GM12878 (cell line): Measurements from ENCODE around the gene MYH9. TPM values are rescaled to one million over a fixed set of nuclear protein-coding genes. Genes with fewer than 3 reads are reported as not detected.

ENCODE experiments used
- BCL11A ChIP-seq: IDR thresholded peaks from 2 replicates; pipeline ENCODE4 v1.6.1; 2011; ENCODE audit warnings: low read depth, low read length
- DPF2 ChIP-seq: fragments of 450-650 bp; IDR thresholded peaks from 2 replicates; pipeline ENCODE4 v1.6.1; 2017; ENCODE audit warnings: mild to moderate bottlenecking
- E2F8 ChIP-seq: fragments of 450-650 bp; IDR thresholded peaks from 2 replicates; pipeline ENCODE4 v1.6.1; 2018; ENCODE audit warnings: mild to moderate bottlenecking, low read depth, moderate library complexity; ENCODE audit not compliant: partially characterized antibody
- ESRRA ChIP-seq: IDR thresholded peaks from 2 replicates; pipeline ENCODE4 v1.6.1; 2012; ENCODE audit warnings: mild to moderate bottlenecking, low read length, improper control_type of control experiment
- FOXK2 ChIP-seq: fragments of 450-650 bp; IDR thresholded peaks from 2 replicates; pipeline ENCODE4 v1.6.1; 2017; ENCODE audit warnings: mild to moderate bottlenecking, moderate library complexity
- GABPA ChIP-seq: IDR thresholded peaks from 2 replicates; pipeline ENCODE4 v1.6.1; 2014; ENCODE audit warnings: antibody characterized with exemption, low read depth, mild to moderate bottlenecking, inconsistent platforms
- HCFC1 ChIP-seq: fragments of 150-350 bp; IDR thresholded peaks from 2 replicates; pipeline ENCODE4 v1.6.1; 2014; ENCODE audit warnings: low read length
- JUND ChIP-seq: IDR thresholded peaks from 2 replicates; pipeline ENCODE4 v1.6.1; 2012; ENCODE audit warnings: low read depth, mild to moderate bottlenecking, low read length, improper control_type of control experiment, moderate library complexity
- KAT2A ChIP-seq: conservative IDR thresholded peaks from 2 replicates; pipeline ENCODE4 v1.6.1; 2011; ENCODE audit warnings: low read depth, low read length; ENCODE audit not compliant: control insufficient read depth
- MEF2B ChIP-seq: fragments of 450-650 bp; IDR thresholded peaks from 2 replicates; pipeline ENCODE4 v1.6.1; 2018; ENCODE audit warnings: mild to moderate bottlenecking, moderate library complexity; ENCODE audit not compliant: partially characterized antibody, poor library complexity, severe bottlenecking
- NBN ChIP-seq: fragments of 450-650 bp; IDR thresholded peaks from 2 replicates; pipeline ENCODE4 v1.6.1; 2016
- NRF1 ChIP-seq: conservative IDR thresholded peaks from 2 replicates; pipeline ENCODE4 v1.6.1; 2011; ENCODE audit warnings: mild to moderate bottlenecking, low read depth, low read length, improper control_type of control experiment
- PAX8 ChIP-seq: fragments of 450-650 bp; IDR thresholded peaks from 2 replicates; pipeline ENCODE4 v1.6.1; 2017; ENCODE audit warnings: mild to moderate bottlenecking, moderate library complexity
- PML ChIP-seq: IDR thresholded peaks from 2 replicates; pipeline ENCODE4 v1.6.1; 2012; ENCODE audit warnings: low read length, inconsistent platforms
- RB1 ChIP-seq: fragments of 450-650 bp; formaldehyde crosslinking; IDR thresholded peaks from 2 replicates; pipeline ENCODE4 v1.6.1; 2017; ENCODE audit warnings: mild to moderate bottlenecking, borderline replicate concordance
- RELB ChIP-seq: fragments of 450-650 bp; IDR thresholded peaks from 2 replicates; pipeline ENCODE4 v1.6.1; 2017; ENCODE audit warnings: low read depth, mild to moderate bottlenecking, moderate library complexity
- RFX5 ChIP-seq: IDR thresholded peaks from 2 replicates; pipeline ENCODE4 v1.6.1; 2011; ENCODE audit warnings: low read depth, low read length, improper control_type of control experiment
- TARDBP ChIP-seq: IDR thresholded peaks from 2 replicates; pipeline ENCODE4 v1.6.1; 2016; ENCODE audit warnings: borderline replicate concordance
- TBL1XR1 ChIP-seq: IDR thresholded peaks from 2 replicates; pipeline ENCODE4 v1.6.1; 2012; ENCODE audit warnings: low read depth, low read length, improper control_type of control experiment
- YBX1 ChIP-seq: fragments of 450-650 bp; IDR thresholded peaks from 2 replicates; pipeline ENCODE4 v1.6.1; 2016; ENCODE audit warnings: antibody characterized with exemption
- ZBTB11 ChIP-seq: fragments of 450-650 bp; formaldehyde crosslinking; IDR thresholded peaks from 2 replicates; pipeline ENCODE4 v1.5.0; 2022; ENCODE audit warnings: mild to moderate bottlenecking, missing genetic modification characterization
- ZBTB33 ChIP-seq: fragments of 450-650 bp; IDR thresholded peaks from 2 replicates; pipeline ENCODE4 v1.6.1; 2017; ENCODE audit warnings: mild to moderate bottlenecking
- polyA plus RNA-seq, 11 experiments: library from polyadenylated mRNA; depleted of rRNA in 4 of 11; unstranded in 6 of 11; stranded (reverse) in 5 of 11; fragments of >200 nt; fragmentation: Nextera tagmentation in 4 of 11; fragmentation: Illumina TruSeq in 1 of 11; extraction: Ambion mirVana in 4 of 11; extraction: Trizol in 1 of 11; gene quantifications; 1 replicate in 1 of 11; 2 replicates in 10 of 11; pipeline versions ENCODE4 v1.2.1 to v1.2.3, GENCODE V29; 2011 to 2016; ENCODE audit warnings: inconsistent platforms in 2 of 11, missing spikeins in 2 of 11, low read depth in 1 of 11
- total RNA-seq, 4 experiments: library from RNA; depleted of rRNA in 3 of 4; stranded (reverse); fragments of >200 nt in 3 of 4; fragmentation: Illumina TruSeq in 1 of 4; extraction: Trizol in 1 of 4; gene quantifications; 2 replicates each; pipeline versions ENCODE4 v1.2.1 to v1.2.3, GENCODE V29; 2013 to 2021

The MYH9 gene
- total and polyA plus RNA-seq, 10 of the 15 experiments (the other 5 are each of a cell fraction or from before 2014, with no cell fraction given): 5.1 to 525 (median 145) TPM

- no peak for TF ChIP-seq RELB
- TF ChIP-seq TBL1XR1: no peak
- peak; percentile 58; the same call in 1 of the 2 replicates for TF ChIP-seq NBN
- no peak for TF ChIP-seq NRF1
- no peak for TF ChIP-seq BCL11A
- no peak for TF ChIP-seq E2F8
- TF ChIP-seq TARDBP: no peak
- no peak for TF ChIP-seq ZBTB33
- no peak for TF ChIP-seq PAX8
- no peak for TF ChIP-seq YBX1
- no peak for TF ChIP-seq GABPA
- no peak for TF ChIP-seq FOXK2
- TF ChIP-seq HCFC1: peak; percentile 13; the same call in 1 of the 2 replicates
- no peak for TF ChIP-seq ESRRA
- no peak for TF ChIP-seq MEF2B
- TF ChIP-seq KAT2A: no peak
- TF ChIP-seq DPF2: peak; percentile 53; the same call in 1 of the 2 replicates
- TF ChIP-seq ZBTB11: peak; percentile 35; the same call in 1 of the 2 replicates
- no peak for TF ChIP-seq PML
- no peak for TF ChIP-seq RB1
- no peak for TF ChIP-seq RFX5
- no peak for TF ChIP-seq JUND
Measured at GRCh38 chr22:36386900-36387708, 663 bp downstream of the MYH9 start (continued).
